ENCODE data around the gene SCFD2.
"Not testable (repeated sequence)": the region's sequence is repeated elsewhere in the genome, so short reads cannot be mapped to it uniquely, and the experiment has no call there.

The SCFD2 gene

GRCh38 chr4:52852711-52853110 lies 513.1 kb downstream of the SCFD2 start:
- DNase-seq (ENCODE audit: low spot score): no peak

DNA sequence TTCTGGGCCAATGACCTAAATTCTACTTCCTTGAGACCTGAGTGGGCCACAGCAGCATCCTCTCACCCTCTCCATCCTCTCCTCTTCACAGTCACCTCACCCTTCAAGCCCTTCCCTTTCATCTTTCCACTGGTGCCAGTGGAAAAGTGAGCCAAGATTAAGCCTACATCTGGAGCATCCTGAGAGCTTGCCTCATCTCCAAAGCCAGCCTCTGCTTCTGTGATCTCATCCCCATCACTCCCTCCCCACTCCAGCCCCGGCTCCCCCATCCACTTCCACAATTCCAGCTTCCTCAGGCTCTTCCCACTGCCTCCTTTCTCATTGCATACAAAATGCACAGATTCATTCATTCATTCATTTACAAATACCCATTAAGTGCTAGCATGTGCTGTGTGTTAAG lies 513.8 kb downstream of the SCFD2 start:
- no peak for DNase-seq (ENCODE audit: low spot score)

GRCh38 chr4:52850406-52851124 lies 515.3 kb downstream of the SCFD2 start:
- DNase-seq (ENCODE audit: low spot score): no peak

DNA sequence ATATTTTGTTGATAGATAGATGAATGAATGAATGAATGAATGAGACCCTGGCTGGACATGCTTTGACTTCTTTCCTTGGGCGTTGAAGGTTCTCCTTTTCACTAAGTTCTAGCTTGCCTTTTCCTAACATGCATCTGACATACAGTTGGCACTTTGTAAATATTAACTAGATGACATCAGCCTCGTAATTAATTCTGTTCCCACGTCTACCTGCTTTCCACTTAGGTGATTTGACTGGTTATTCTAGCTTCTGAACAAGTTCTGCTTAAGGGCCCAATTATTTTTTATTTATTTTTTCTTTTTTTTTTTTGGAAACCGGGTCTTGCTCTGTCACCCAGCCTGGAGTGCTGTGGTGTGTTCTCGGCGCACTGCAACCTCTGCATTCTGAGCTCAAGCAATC lies 517.6 kb downstream of the SCFD2 start:
- no peak for DNase-seq (ENCODE audit: low spot score)

GRCh38 chr4:52846502-52846901 lies 519.4 kb downstream of the SCFD2 start:
- DNase-seq (ENCODE audit: low spot score): no peak

- DNase-seq (ENCODE audit: low spot score): no peak
These were observed 521.3 kb downstream of the SCFD2 start for GRCh38 chr4:52844596-52844995.

- no peak for DNase-seq (ENCODE audit: low spot score)
These were observed 521.9 kb downstream of the SCFD2 start for GRCh38 chr4:52843958-52844357.

GRCh38 chr4:52843351-52843750 lies 522.5 kb downstream of the SCFD2 start:
- no peak for DNase-seq (ENCODE audit: low spot score)

DNA sequence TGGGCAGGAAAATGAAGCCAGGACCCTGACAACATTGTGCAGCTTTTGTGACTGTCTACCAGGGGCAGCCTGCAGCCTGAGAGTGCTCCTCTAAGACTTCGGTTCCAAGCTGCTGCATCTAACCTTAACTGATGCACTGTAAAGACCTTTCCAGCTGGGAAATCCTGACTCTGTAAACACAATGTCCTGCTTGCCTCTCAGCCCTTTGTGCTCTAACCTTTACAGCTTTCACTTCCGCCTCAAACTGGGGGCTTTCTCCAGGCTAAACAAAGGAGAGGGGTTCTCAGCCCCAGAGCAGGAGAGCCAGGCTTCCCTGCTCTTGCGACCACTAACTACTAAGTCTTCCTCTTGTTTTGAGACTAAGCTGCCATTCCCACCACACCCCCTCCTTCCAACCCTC lies 523.1 kb downstream of the SCFD2 start:
- no peak for DNase-seq (ENCODE audit: low spot score)

DNA sequence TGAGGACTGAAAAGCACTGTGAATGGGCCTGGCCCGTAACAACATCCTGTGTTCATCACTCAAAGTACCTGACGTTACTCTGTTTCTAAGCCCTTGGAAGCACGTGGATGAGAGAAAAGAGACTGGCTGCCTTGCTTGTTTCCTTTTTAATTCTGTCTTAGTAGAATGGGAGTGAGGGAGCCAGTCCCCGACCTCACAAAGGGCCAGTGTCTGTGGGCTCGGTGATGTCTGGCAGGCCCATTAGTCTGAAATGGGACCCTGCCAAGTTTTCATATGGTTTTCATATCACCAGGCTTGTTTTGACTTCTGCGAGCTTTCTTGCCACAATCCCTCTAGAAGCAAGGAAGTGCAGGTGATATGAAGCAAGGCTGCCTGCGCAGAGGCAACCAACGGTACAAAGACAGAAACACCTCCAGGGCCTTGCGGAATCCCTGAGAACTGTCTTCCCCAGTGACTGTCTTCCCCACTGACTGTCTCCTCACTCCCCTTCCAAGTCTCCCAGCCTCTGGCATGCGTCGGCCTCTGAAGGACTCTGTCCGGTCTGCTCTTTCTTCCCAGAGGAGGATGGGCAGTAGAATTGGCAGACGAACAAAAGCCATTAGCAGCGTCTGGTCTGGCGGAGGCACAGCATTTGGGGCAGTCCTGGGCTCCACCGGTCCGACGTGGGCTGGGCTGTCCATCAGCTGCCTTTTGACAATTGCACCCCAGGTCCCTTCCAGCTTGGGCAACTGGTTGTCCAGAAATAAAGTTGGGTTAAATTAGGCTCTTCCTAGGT lies 524.0 kb downstream of the SCFD2 start:
- no peak for DNase-seq (ENCODE audit: low spot score)

DNA sequence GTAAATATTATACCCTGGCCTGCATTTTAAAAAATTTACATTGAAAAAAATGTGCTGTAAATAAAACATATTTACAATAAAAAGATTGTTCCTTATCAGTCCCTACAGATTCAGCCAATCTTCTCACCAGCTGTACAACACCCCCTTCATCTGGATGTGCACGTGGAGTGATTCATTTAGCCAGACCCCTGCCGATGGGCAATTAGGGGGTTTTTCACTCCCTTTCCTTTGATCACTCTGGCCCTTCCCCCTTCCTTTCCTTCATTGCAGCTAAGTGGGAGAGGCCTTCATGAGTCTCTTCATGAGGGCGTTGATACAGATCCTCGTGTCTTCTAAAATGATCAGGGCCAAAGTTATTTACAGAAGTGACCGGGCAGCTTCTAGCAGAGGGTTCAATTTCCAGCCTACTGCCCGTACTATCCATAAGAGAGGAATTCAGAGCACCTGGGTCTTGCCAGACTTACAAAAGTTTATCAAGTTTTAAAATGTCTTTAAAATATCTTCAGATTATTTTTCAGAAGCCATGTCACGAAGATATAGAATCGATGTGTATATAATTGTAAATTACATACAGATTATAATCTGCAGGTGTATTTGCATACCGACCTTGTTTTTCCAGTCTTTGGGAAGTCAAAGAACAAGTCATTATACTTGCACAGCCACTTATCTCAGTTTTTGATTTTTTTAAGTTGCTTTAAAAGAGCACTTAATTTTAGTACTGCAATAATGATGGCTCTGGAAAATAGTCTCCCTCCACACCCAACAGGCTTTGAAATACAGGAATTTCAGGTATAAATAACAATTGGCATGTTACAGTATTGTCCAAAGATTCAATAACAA lies 525.1 kb downstream of the SCFD2 start:
- DNase-seq (ENCODE audit: low spot score): no peak

- no peak for DNase-seq (ENCODE audit: low spot score)
These were observed 526.9 kb downstream of the SCFD2 start for GRCh38 chr4:52838729-52839586.

GRCh38 chr4:52837716-52838558 lies 527.9 kb downstream of the SCFD2 start:
- DNase-seq (ENCODE audit: low spot score): no peak

- DNase-seq (ENCODE audit: low spot score): no peak
These were observed 529.2 kb downstream of the SCFD2 start for GRCh38 chr4:52836678-52837077.

DNA sequence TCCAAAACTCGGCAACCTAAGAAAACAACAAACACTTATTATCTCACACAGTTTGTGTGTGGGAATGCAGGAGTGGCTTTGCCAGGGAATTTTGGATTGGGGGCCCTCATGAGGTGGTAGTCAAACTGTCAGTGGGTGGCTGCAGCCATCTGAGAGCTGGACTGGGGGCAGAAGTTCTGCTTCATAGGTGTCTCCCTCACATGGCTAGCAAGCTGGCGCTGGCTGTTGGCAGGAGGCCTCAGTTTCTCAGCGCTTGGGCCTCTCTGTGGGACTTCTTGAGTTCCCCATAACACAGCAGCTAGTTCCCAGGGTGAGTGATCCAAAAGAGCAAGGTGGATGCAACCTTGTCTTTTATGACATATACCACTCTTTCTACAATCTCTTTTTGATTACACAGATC lies 529.7 kb downstream of the SCFD2 start:
- DNase-seq (ENCODE audit: low spot score): no peak

DNA sequence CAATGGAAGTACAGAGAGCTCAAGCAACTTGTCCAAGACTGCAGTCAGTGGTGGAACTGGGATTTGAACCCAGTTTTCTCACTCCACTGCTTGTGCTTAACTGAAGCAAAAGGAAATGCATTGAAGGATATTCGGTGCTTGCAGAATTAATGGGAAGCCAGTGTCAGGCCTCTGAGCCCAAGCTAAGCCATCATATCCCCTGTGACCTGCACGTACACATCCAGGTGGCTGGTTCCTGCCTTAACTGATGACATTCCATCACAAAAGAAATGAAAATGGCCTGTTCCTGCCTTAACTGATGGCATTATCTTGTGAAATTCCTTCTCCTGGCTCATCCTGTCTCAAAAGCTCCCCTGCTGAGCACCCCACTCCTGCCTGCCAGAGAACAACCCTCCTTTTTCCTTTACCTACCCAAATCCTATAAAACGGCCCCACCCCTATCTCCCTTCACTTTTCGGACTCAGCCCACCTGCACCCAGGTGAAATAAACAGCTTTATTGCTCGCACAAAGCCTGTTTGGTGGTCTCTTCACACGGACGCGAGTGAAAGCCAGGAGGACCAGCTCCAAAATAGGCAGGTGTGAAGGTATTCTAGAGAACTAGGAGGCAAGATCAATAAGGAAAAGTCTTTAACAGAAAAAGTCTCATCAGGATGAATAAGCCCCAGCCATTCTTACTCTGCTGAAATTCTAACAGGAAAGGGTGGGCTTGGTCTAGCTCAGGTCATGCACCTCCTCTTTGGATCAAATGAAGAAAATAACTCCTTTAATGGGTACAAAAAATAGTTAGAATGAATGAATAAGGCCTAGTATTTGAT lies 531.0 kb downstream of the SCFD2 start:
- not testable (repeated sequence) for DNase-seq (ENCODE audit: low spot score)

- no peak for DNase-seq (ENCODE audit: low spot score)
These were observed 531.8 kb downstream of the SCFD2 start for GRCh38 chr4:52833941-52834525.

DNA sequence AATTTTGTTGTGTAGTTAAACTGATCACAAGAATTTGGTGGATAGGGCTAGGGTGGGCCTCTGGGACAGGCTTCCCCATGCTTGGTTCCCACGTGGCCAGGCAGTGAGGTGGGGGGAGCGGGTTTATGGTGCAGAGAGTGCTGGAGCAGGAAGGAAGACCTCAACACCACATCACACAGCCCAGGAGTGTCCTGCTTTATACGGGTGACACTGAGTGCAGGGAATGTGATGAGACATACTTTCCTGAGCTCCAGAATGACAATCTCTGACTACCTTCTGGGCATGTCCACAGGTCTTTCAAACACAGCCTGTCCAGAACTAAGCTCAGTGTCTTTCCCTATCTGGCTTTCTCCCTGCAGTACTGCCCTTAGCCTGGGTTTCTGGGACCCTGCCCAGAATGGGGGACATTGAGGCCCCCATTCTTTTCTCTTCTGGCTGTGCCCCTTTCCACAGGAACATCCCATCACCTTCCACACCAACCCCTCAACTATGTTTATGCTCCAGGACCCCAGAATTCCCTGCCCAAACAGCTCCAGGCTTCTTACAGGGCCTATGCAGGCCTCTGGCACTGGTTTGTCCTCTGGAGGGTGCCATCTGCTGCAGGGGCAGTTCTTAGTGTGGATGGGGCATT lies 540.3 kb downstream of the SCFD2 start:
- no peak for DNase-seq (ENCODE audit: low spot score)
